Stimulated activated naive CD8-positive, alpha-beta T cell treated with anti-CD3 and anti-CD28 coated beads, Interleukin-15, Interleukin-2, amounts not matched to agents 100 U/mL and 50 U/mL, for 24 hours (primary cell): ENCODE results near the gene ACOT7.
"Not testable (repeated sequence)": the region's sequence is repeated elsewhere in the genome, so short reads cannot be mapped to it uniquely, and the experiment has no call there.

ENCODE experiments used
- ATAC-seq: fragments of 150-1000 bp; cut with Tn5 transposase; one replicate; pipeline ENCODE4 v1.10.0; 2021
- DNase-seq: peaks from one replicate; pipeline ENCODE4 v3.0.0; 2021

ACOT7 gene

DNA sequence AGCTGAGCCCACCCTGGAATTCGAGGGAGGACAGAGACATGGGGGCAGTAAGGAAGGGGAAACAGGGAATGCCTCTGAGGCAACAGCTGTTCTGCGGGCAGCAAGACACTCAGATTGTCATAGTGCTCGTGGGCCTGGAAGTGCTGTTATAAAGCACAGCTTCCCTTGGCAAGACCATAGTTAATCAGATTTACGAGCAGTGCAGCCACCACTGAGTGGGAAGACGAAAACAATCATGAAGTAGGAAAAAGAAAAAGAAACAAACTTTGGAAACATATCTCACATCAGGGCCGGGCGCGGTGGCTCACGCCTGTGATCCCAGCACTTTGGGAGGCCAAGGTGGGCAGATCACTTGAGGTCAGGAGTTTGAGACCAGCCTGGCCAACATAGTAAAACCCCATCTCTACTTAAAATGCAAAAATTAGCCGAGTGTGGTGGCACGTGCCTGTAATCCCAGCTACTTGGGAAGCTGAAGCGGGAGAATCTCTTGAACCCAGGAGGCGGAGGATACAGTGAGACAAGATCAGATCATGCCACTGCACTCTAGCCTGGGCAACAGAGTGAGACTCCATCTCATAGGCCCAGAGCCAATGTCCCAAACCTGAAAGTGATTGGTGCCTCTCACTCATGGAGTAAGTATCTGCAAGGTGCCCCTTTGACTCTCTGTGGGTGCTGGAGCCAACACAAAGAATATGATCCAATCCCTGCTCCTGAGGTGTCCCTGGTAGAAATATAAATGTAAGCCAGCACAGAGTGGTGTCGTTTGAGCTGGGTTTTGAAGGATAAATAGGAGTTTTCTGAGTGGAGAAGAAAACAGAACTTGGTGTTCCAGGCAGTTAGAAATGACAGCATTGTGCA lies 77.1 kb downstream of the ACOT7 start:
- DNase-seq (no peak), ATAC-seq (no peak)

- DNase-seq, result no peak
- ATAC-seq, result no peak
Measured at GRCh38 chr1:6314503-6314902, 79.1 kb downstream of the ACOT7 start.

GRCh38 chr1:6313393-6314200 lies 80.0 kb downstream of the ACOT7 start:
- ATAC-seq, result no peak
- no peak for DNase-seq

DNA sequence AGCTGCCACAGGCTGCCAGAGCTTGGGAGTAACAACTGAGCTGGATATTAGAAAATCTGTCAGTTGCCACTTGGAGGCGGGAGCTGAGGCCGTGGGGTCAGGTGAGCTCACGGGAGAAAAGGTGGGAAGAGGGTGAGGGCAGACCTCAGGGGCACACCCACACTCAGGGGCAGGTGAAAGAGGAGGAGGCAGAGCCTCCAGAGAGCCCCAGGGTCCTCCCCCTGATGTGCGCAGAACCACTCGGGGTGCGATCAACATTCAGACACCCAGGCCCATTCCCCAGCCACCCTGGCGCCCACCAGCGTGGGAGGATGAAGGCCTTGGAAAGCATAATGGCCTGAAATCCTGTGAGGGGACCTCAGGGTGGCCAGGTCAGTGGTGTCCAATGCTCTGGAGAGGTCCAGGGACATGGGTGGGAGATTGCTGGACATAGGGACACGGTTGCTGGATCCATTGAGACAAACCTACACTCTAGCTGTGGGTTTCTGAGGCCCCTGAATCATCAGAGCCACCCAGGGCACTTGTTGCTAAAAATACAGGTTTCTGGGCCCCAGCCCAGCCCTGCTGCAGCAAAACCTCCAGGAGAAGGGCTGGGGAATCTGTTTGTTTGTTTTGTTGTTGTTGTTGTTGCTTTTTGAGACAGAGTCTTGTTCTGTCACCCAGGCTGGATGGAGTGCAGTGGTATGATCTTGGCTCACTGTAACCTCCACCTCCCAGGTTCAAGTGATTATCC lies 83.3 kb downstream of the ACOT7 start:
- DNase-seq (no peak), ATAC-seq (no peak)

GRCh38 chr1:6309564-6309963 lies 84.0 kb downstream of the ACOT7 start:
- ATAC-seq (no peak), DNase-seq (no peak)

DNA sequence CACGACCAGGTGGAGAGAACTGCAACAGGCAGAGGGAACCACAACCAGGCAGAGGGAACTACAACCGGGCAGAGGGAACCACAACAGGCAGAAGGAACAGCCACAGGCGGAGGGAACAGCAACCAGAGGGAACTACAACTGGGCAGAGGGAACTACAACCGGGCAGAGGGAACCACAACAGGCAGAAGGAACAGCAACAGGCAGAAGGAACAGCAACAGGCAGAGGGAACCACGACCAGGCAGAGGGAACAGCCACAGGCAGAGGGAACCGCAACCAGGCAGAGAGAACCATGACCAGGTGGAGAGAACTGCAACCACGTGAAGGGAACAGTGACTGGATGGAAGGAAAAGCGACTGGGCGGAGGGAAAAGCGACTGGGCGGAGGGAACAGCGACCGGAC lies 85.1 kb downstream of the ACOT7 start:
- DNase-seq, result no peak

DNA sequence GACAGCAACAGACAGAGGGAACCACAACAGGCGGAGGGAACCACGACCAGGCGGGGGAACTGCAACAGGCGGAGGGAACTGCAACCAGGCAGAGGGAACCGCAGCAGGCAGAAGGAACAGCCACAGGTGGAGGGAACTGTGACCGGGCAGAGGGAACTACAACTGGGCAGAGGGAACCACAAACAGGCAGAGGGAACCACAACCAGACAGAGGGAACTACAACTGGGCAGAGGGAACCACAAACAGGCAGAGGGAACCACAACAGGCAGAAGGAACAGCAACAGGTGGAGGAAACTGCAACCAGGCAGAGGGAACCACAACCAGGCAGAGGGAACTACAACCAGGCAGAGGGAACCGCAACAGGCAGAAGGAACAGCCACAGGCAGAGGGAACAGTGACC lies 85.9 kb downstream of the ACOT7 start:
- DNase-seq, ATAC-seq: not testable (repeated sequence)

More for the DNA sequence above, 85.1 kb downstream of the ACOT7 start:
- no peak for ATAC-seq

- DNase-seq, result no peak
- peak; percentile 9 for ATAC-seq
Measured at GRCh38 chr1:6307099-6307498, 86.5 kb downstream of the ACOT7 start.

GRCh38 chr1:6303397-6304012 lies 90.1 kb downstream of the ACOT7 start:
- DNase-seq, result no peak

DNA sequence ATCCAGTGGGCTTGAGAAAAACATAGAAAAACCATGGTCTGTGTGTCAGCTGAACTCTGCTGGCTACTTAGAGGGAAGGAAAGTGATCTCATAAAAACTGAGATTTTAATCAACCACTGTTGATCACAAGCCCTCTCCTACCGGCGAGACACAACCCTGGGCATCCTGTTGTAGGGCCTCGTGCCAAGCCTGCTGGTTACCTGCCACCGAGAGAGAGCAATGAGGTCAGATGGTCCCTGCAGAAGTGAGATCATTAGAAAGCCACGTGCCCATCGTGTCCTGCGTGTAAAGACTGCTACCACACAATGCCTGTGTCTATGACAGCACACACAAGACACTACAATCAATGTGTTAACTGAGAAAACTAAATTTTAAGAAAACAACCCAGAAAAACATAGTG lies 91.0 kb downstream of the ACOT7 start:
- DNase-seq (no peak), ATAC-seq (no peak)

More at GRCh38 chr1:6303397-6304012, 90.1 kb downstream of the ACOT7 start:
- ATAC-seq, result no peak

GRCh38 chr1:6301526-6301925 lies 92.0 kb downstream of the ACOT7 start:
- ATAC-seq, result no peak

GRCh38 chr1:6300342-6301048 lies 93.1 kb downstream of the ACOT7 start:
- ATAC-seq, result no peak
- no peak for DNase-seq

More at GRCh38 chr1:6301526-6301925, 92.0 kb downstream of the ACOT7 start:
- DNase-seq, result no peak

DNA sequence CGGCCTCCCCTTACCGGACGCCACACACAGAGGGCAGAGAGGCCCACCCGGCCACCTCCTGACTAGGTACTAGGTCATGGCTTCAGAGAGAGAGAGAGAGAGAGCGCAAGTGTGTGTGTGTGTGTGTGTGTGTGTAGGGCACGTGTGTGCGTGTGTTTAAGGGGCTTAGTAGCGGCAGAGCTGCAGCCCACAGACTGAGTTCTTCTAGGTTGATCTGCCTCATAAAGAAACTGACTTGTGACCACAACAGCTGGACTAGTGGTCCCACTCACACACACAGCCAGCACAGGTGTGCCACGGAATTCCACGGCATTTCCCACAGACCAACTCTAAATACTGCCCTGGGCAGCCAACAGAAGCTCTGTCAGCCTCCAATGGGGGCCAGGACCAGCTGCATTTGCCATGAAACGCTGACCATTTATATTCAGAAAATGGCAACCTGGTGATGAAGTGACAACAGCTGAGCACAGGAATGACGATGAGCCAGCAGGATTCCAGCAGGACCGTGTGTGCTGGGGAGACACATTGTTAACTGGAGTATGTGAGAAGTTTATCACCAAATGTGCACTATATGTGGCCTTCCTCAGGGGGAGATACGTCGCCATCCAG lies 93.9 kb downstream of the ACOT7 start:
- ATAC-seq (no peak), DNase-seq (no peak)

DNA sequence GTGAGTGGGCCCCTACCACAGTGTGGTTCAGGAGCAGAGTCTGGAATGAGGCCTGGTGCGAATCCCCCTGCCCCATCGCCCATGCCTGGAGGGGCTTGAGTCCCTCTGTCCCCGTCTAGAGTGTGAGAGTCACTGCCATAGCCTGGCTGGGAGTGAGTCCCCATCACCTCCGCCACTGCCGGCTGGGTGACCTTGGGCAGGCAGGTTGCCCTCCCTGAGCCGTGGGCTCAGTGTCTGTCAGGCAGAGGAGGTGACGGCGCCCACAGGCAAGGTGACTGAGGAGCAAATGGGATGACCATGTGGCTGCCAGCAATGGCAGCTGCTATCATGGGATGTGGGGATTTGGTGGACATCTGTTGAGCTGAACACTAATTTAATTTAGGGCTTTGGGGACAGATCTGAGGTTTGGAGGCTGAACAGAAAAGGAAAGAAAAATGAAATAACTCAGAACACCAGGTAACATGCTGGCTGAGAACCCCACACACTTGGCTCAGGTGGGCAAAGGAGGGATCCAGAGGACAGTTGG lies 94.6 kb downstream of the ACOT7 start:
- ATAC-seq, result no peak

GRCh38 chr1:6298530-6298929 lies 95.0 kb downstream of the ACOT7 start:
- DNase-seq (no peak), ATAC-seq (no peak)

More for the DNA sequence above, 94.6 kb downstream of the ACOT7 start:
- DNase-seq, result no peak

DNA sequence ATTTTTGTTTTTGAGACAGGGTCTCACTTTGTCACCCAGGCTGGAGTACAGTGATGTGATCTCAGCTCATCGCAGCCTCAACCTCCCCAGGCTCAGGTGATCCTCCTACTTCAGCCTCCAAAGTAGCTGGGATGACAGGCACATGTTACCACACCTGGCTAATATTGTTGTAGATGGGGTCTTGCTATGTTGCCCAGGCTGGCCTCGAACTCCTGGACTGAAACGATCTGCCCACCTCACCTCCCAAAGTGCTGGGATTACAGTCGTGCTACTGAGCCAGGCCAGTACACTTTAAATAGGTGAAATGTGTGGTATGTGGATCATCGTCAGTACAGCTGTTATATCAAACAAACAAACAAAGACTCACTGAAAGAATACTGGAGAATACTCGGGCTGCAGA lies 97.7 kb downstream of the ACOT7 start:
- ATAC-seq (no peak), DNase-seq (no peak)

GRCh38 chr1:6294890-6295556 lies 98.5 kb downstream of the ACOT7 start:
- DNase-seq (no peak), ATAC-seq (no peak)

DNA sequence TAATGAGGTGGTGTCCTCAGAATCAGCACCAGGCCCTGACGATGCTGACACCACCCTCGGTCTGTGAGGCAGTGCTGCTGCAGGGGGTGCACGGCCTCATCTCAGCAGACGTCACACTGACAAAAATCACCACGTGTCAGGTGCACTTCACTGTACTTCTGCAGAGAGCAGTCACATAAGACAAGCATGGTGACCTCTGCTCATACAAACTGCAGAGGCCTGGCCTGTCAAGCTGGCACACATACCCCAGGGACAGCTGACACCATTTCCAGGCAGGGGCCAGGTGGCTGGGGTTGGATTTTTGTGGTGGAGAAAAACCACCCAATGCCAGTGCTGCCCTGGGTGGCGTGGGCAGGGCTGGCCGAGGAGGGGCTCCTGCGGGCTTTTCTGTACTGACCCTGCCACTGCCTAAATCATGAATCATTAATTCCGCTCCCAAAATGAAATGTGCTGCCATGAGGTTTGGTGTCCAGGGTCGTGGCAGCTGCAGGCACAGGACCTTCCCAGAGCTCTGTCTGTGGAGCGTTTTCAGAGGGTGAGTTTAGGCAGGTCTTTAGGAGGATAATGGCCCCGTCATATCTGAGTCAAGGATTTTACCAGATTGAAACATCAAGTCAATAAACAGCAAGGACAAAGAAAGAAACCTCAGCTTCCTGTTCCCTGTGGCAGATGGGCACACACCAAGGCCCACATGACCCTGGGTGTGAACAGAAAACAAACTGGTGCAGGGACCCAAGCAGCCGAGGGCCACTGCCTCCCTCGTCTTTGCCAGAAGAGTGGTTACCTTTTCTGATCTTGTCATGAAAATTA lies 99.3 kb downstream of the ACOT7 start:
- ATAC-seq (no peak), DNase-seq (no peak)

GRCh38 chr1:6292102-6292501 lies 101.5 kb downstream of the ACOT7 start:
- ATAC-seq (no peak), DNase-seq (no peak)
